Ovary (tissue), 9 donors: ENCODE results near the gene EFNA4. TPM values are rescaled to one million over a fixed set of nuclear protein-coding genes. Genes with fewer than 3 reads are reported as not detected.

Experiments used
- DNase-seq, 5 donors: peaks; one replicate each; pipeline ENCODE4 v3.0.0-alpha.2; 2019 to 2020
- H3K27ac ChIP-seq, 2 donors: fragments of 200-600 bp; one replicate each; pipeline versions ENCODE4 v1.5.1 to v1.8.0; 2019 to 2022
- H3K27me3 ChIP-seq: fragments of 200-600 bp; one replicate; pipeline ENCODE4 v1.8.0; 2022
- H3K36me3 ChIP-seq: fragments of 200-600 bp; sonication (generic); one replicate; pipeline ENCODE4 v1.5.1; 2019
- H3K4me1 ChIP-seq: one replicate; pipeline ENCODE4 v1.8.1; 2013; ENCODE audit warnings: mild to moderate bottlenecking, moderate library complexity; ENCODE audit not compliant: insufficient read depth
- H3K4me3 ChIP-seq: fragments of 200-600 bp; sonication (generic); one replicate; pipeline ENCODE4 v1.5.1; 2017
- H3K9me3 ChIP-seq, 2 donors: fragments of 200-600 bp in 1 of 2; sonication (generic) in 1 of 2; one replicate each; pipeline versions ENCODE4 v1.5.1 to v1.8.1; 2013 to 2019; ENCODE audit warnings: mild to moderate bottlenecking in 1 of 2, moderate library complexity in 1 of 2
- CTCF ChIP-seq, 3 donors: fragments of 450-650 bp in 2 of 3; fragments of 200-600 bp in 1 of 3; IDR thresholded peaks; one replicate each; pipeline versions ENCODE4 v1.5.1 to v1.8.0; 2016 to 2022; ENCODE audit warnings: antibody characterized with exemption in 3 of 3, mild to moderate bottlenecking in 1 of 3
- EP300 ChIP-seq: sonication (generic); formaldehyde crosslinking; IDR thresholded peaks from one replicate; pipeline ENCODE4 v1.6.1; 2017; ENCODE audit warnings: antibody characterized with exemption
- POLR2A ChIP-seq: fragments of 450-650 bp; IDR thresholded peaks from one replicate; pipeline ENCODE4 v1.6.1; 2017; ENCODE audit warnings: antibody characterized with exemption, mild to moderate bottlenecking, moderate library complexity
- WGBS, 3 donors: extraction: QIAGEN DNeasy Blood & Tissue Kit in 1 of 3; methylation state at CpG; one replicate each; pipeline versions ENCODE4 v1.1.5 to v1.1.7; 2013 to 2017; 5-methylcytosine and 5-hydroxymethylcytosine counted together
- intact Hi-C, 4 donors: fragments of 100-400 bp; cut with DNase I; formaldehyde crosslinking; loops; one replicate each; pipeline versions ENCODE4 v1.11.0 to v1.15.1; 2022 to 2023
- polyA plus RNA-seq, 2 donors: library from polyadenylated mRNA; stranded (reverse); fragments of 200-250 nt in 1 of 2; fragments of 350-450 nt in 1 of 2; fragmentation: Illumina TruSeq in 1 of 2; extraction: RNeasy Lipid Tissue Mini Kit (QIAGEN cat#74804) in 1 of 2; gene quantifications; one replicate each; pipeline ENCODE4 v1.2.3, GENCODE V29; 2013 to 2014
- total RNA-seq, 7 donors: library from RNA; depleted of rRNA in 2 of 7; stranded (reverse); fragments of >200 nt in 2 of 7; fragmentation: NEBNext Ultra II Directional in 3 of 7; extraction: Animal tissue kit (Norgen Biotek cat#: 25700) in 3 of 7; gene quantifications; one replicate each; pipeline versions ENCODE4 v1.1.0 to v1.2.4, GENCODE V29; 2016 to 2023
- donor health status: DM: no; HTN: no; CAD: no; lungs with moderate emphysema.
- donor health status: DM: no; HTN: no; CAD: no.
- donor health status: Bipolar disorder and iron deficiency.
- donor health status: DM: yes; HTN: yes; CAD: no.
- donor health status: DM: no; HTN: no; CAD: no.
- donor health status: DM: yes; HTN: yes; CAD: no.

Gene EFNA4
- total and polyA plus RNA-seq, 9 donors, result 7.3 to 14.1 (median 10.6) TPM

- TF ChIP-seq CTCF (IDR thresholded peaks at IDR 0.05), result no peak
- TF ChIP-seq EP300, result no peak
- no peak for TF ChIP-seq POLR2A
- Histone ChIP-seq H3K27ac (no peak overlapping the region), H3K27me3 (no peaks in the 10 kb centered on the region), H3K4me3 (no peak overlapping the region), H3K9me3 (no peaks in the 10 kb centered on the region), H3K36me3 (no peaks in the 10 kb centered on the region), H3K4me1 (no peaks in the 10 kb centered on the region)
- DNase-seq, result no peak
- intact Hi-C loops, result no loop called here
- WGBS, 3 donors, result 63 to 71% (median 70%) methylated on average over 12 of the region's 12 CpGs
Measured at GRCh38 chr1:155107309-155108264, 44.0 kb downstream of the EFNA4 start.

- Histone ChIP-seq H3K4me1 (no peaks in the 10 kb centered on the region), H3K27ac (no peak overlapping the region), H3K4me3 (no peak overlapping the region), H3K27me3 (no peaks in the 10 kb centered on the region), H3K36me3 (no peaks in the 10 kb centered on the region), H3K9me3 (no peaks in the 10 kb centered on the region)
- 65 to 67% (median 66%) methylated on average over 5 of the region's 5 CpGs for WGBS, 3 donors
- DNase-seq, result no peak
- intact Hi-C loops, result no loop called here
- TF ChIP-seq POLR2A (no peak), EP300 (no peak), CTCF (IDR thresholded peaks at IDR 0.05) (no peak)
Measured at GRCh38 chr1:155108296-155108695, 44.8 kb downstream of the EFNA4 start.

GRCh38 chr1:155110381-155110780 is 46.8 kb downstream of the EFNA4 start:
- H3K9me3 ChIP-seq, result no peaks in the 10 kb centered on the region
- no peaks in the 10 kb centered on the region for H3K36me3 ChIP-seq
- 79 to 82% (median 79%) methylated on average over 8 of the region's 8 CpGs for WGBS, 3 donors
- no peak for TF ChIP-seq EP300
- no peak for TF ChIP-seq POLR2A
- TF ChIP-seq CTCF (IDR thresholded peaks at IDR 0.05), result no peak
- no peak overlapping the region for H3K27ac ChIP-seq
- no peaks in the 10 kb centered on the region for H3K4me1 ChIP-seq
- no peak overlapping the region for H3K4me3 ChIP-seq
- H3K27me3 ChIP-seq, result no peaks in the 10 kb centered on the region
- no peak for DNase-seq
- intact Hi-C loops, result no loop called here

- Histone ChIP-seq H3K4me3 (no peak overlapping the region), H3K9me3 (no peaks in the 10 kb centered on the region), H3K36me3 (no peaks in the 10 kb centered on the region), H3K4me1 (no peaks in the 10 kb centered on the region), H3K27me3 (no peaks in the 10 kb centered on the region), H3K27ac (no peak overlapping the region)
- no peak for DNase-seq
- intact Hi-C loops, result no loop called here
- 60 to 72% (median 70%) methylated on average over 8 of the region's 8 CpGs for WGBS, 3 donors
- TF ChIP-seq POLR2A (no peak), CTCF (IDR thresholded peaks at IDR 0.05) (no peak), EP300 (no peak)
Measured at GRCh38 chr1:155110826-155111225, 47.3 kb downstream of the EFNA4 start.
